H1 (cell line): ENCODE measurements around the gene SRRM4. TPM values are rescaled to one million over a fixed set of nuclear protein-coding genes. Genes with fewer than 3 reads are reported as not detected.

ENCODE experiments used
- CTCF ChIA-PET: fragments of 300-600 bp; sonication (Branson Sonifier 250); formaldehyde crosslinking; loops from one replicate; lab custom pipeline; 2021; ENCODE audit not compliant: partially characterized antibody; lab: Charles Lee
- POLR2A ChIA-PET: fragments of 300-600 bp; sonication (Branson Sonifier 250); formaldehyde crosslinking; loops from one replicate; lab custom pipeline; 2021; ENCODE audit warnings: inconsistent platforms; ENCODE audit not compliant: partially characterized antibody; lab: Charles Lee
- DNase-seq, 2 experiments: peaks; one replicate each; pipeline versions ENCODE4 v3.0.0 to v3.0.0-alpha.2; 2010 to 2022; ENCODE audit warnings: low spot score in 2 of 2, low read depth in 1 of 2, mixed read lengths in 1 of 2
- FAIRE-seq: peaks from 2 replicates; lab custom pipeline; 2011; peaks lifted over from hg19 to GRCh38; lab: Jason Lieb, UNC
- H2AFZ ChIP-seq: 2 replicates; pipeline ENCODE4 v1.8.1; 2012; ENCODE audit warnings: low read length, inconsistent platforms
- H2AK5ac ChIP-seq: 2 replicates; pipeline ENCODE4 v1.6.1; 2013; ENCODE audit warnings: low read depth, low read length
- H2BK120ac ChIP-seq: replicated peaks from 2 replicates; pipeline ENCODE3; 2013; ENCODE audit warnings: low read depth, low read length, inconsistent platforms
- H2BK12ac ChIP-seq: 2 replicates; pipeline ENCODE4 v1.6.1; 2013; ENCODE audit warnings: low read depth, low read length
- H2BK15ac ChIP-seq: 2 replicates; pipeline ENCODE4 v1.6.1; 2013; ENCODE audit warnings: low read length
- H2BK20ac ChIP-seq: 2 replicates; pipeline ENCODE4 v1.6.1; 2013; ENCODE audit warnings: low read length
- H2BK5ac ChIP-seq: 2 replicates; pipeline ENCODE4 v1.6.1; 2013; ENCODE audit warnings: low read depth, low read length
- H3K14ac ChIP-seq: 2 replicates; pipeline ENCODE4 v1.6.1; 2013; ENCODE audit warnings: inconsistent platforms; ENCODE audit not compliant: insufficient read length
- H3K18ac ChIP-seq: 2 replicates; pipeline ENCODE4 v1.6.1; 2013; ENCODE audit warnings: low read length; ENCODE audit errors: extremely low read depth
- H3K23ac ChIP-seq: 2 replicates; pipeline ENCODE4 v1.6.1; 2013; ENCODE audit warnings: inconsistent platforms; ENCODE audit not compliant: insufficient read length
- H3K23me2 ChIP-seq: 2 replicates; pipeline ENCODE4 v1.6.1; 2013; ENCODE audit warnings: low read depth, low read length
- H3K27ac ChIP-seq: 2 replicates; pipeline ENCODE4 v1.6.1; 2011; ENCODE audit warnings: low read depth, low read length, inconsistent platforms
- H3K27me3 ChIP-seq, 4 experiments: replicated peaks in 1 of 4; 1 replicate in 1 of 4; 2 replicates in 3 of 4; pipeline versions ENCODE4 v1.6.1 to v1.8.1; 2011 to 2013; ENCODE audit warnings: low read length in 3 of 4, mild to moderate bottlenecking in 3 of 4, inconsistent platforms in 2 of 4, mixed read lengths in 2 of 4, moderate library complexity in 1 of 4; ENCODE audit not compliant: control insufficient read depth in 3 of 4, insufficient read depth in 3 of 4; ENCODE audit errors: extremely low read depth in 1 of 4
- H3K36me3 ChIP-seq, 4 experiments: 2 replicates each; pipeline versions ENCODE4 v1.6.1 to v1.8.1; 2011 to 2013; ENCODE audit warnings: mild to moderate bottlenecking in 4 of 4, low read length in 3 of 4, moderate library complexity in 2 of 4, control low read depth in 1 of 4, inconsistent platforms in 1 of 4; ENCODE audit not compliant: insufficient read depth in 4 of 4, control insufficient read depth in 2 of 4
- H3K4ac ChIP-seq: replicated peaks from 2 replicates; pipeline ENCODE3; 2013; ENCODE audit warnings: low read length, low read depth, mixed read lengths, inconsistent platforms; ENCODE audit not compliant: insufficient read length
- H3K4me1 ChIP-seq, 4 experiments: replicated peaks in 1 of 4; 1 replicate in 1 of 4; 2 replicates in 3 of 4; pipeline versions ENCODE4 v1.6.1 to v1.8.1; 2011 to 2013; ENCODE audit warnings: low read length in 3 of 4, inconsistent platforms in 2 of 4, mixed read lengths in 1 of 4; ENCODE audit not compliant: insufficient read depth in 4 of 4, control insufficient read depth in 3 of 4
- H3K4me2 ChIP-seq, 2 experiments: 2 replicates each; pipeline versions ENCODE4 v1.6.1 to v1.8.1; 2011 to 2013; ENCODE audit warnings: low read depth in 2 of 2, low read length in 2 of 2, control low read depth in 1 of 2, inconsistent platforms in 1 of 2, mild to moderate bottlenecking in 1 of 2; ENCODE audit not compliant: insufficient read depth in 1 of 2
- H3K4me3 ChIP-seq, 4 experiments: fragments of 200-600, 300-600 bp in 1 of 4; sonication (generic), shearing (Covaris generic), sonication (Bioruptor Twin) in 1 of 4; 2 replicates each; pipeline versions ENCODE4 v1.5.1 to v1.8.1; 2011 to 2016; ENCODE audit warnings: low read length in 4 of 4, low read depth in 3 of 4, control low read depth in 2 of 4, inconsistent platforms in 2 of 4, mild to moderate bottlenecking in 2 of 4, mixed read lengths in 1 of 4, moderate library complexity in 1 of 4; ENCODE audit not compliant: insufficient read depth in 2 of 4; ENCODE audit errors: extremely low read depth in 1 of 4
- H3K56ac ChIP-seq: replicated peaks from 2 replicates; pipeline ENCODE3; 2013; ENCODE audit warnings: low read depth, mild to moderate bottlenecking, mixed read lengths, low read length, inconsistent platforms; ENCODE audit not compliant: insufficient read length
- H3K79me1 ChIP-seq: 2 replicates; pipeline ENCODE4 v1.6.1; 2013; ENCODE audit warnings: low read depth, low read length, control low read depth
- H3K79me2 ChIP-seq, 2 experiments: 2 replicates each; pipeline versions ENCODE4 v1.6.1 to v1.8.1; 2012 to 2013; ENCODE audit warnings: low read length in 2 of 2, mild to moderate bottlenecking in 2 of 2, inconsistent platforms in 1 of 2; ENCODE audit not compliant: insufficient read depth in 2 of 2, control insufficient read depth in 1 of 2
- H3K9ac ChIP-seq, 4 experiments: replicated peaks in 1 of 4; 1 replicate in 1 of 4; 2 replicates in 3 of 4; pipeline versions ENCODE4 v1.6.1 to v1.8.1; 2011 to 2013; ENCODE audit warnings: low read depth in 3 of 4, low read length in 3 of 4, control low read depth in 2 of 4, mild to moderate bottlenecking in 2 of 4, moderate library complexity in 2 of 4, inconsistent platforms in 1 of 4; ENCODE audit errors: extremely low read depth in 1 of 4
- H3K9me3 ChIP-seq, 2 experiments: 2 replicates each; pipeline versions ENCODE4 v1.6.1 to v1.8.1; 2012 to 2013; ENCODE audit warnings: mild to moderate bottlenecking in 2 of 2, moderate library complexity in 2 of 2, control low read depth in 1 of 2, inconsistent platforms in 1 of 2, low read depth in 1 of 2, low read length in 1 of 2, mixed read lengths in 1 of 2; ENCODE audit not compliant: insufficient read depth in 2 of 2
- H4K20me1 ChIP-seq, 2 experiments: replicated peaks in 1 of 2; 2 replicates each; pipeline versions ENCODE3 to v1.8.1; 2011 to 2013; ENCODE audit warnings: inconsistent platforms in 2 of 2, low read length in 2 of 2, mild to moderate bottlenecking in 1 of 2; ENCODE audit not compliant: insufficient read depth in 2 of 2, control insufficient read depth in 1 of 2
- H4K5ac ChIP-seq: 2 replicates; pipeline ENCODE4 v1.6.1; 2013; ENCODE audit warnings: low read length, low read depth, mixed read lengths, inconsistent platforms; ENCODE audit not compliant: insufficient read length
- H4K8ac ChIP-seq: 2 replicates; pipeline ENCODE4 v1.8.0; 2013; ENCODE audit warnings: mild to moderate bottlenecking, moderate library complexity, low read length, inconsistent platforms; ENCODE audit not compliant: insufficient read depth; ENCODE audit errors: extremely low read depth
- H4K91ac ChIP-seq: replicated peaks from 2 replicates; pipeline ENCODE3; 2013; ENCODE audit warnings: low read length, mixed read lengths, inconsistent platforms; ENCODE audit not compliant: insufficient read length
- SIN3A ChIP-seq, 2 experiments: IDR thresholded peaks in 1 of 2; conservative IDR thresholded peaks in 1 of 2; 2 replicates each; pipeline ENCODE4 v1.6.1; 2011 to 2012; ENCODE audit warnings: low read length in 2 of 2, improper control_type of control experiment in 1 of 2, low read depth in 1 of 2, mild to moderate bottlenecking in 1 of 2
- SP1 ChIP-seq: IDR thresholded peaks from 2 replicates; pipeline ENCODE4 v1.6.1; 2011; ENCODE audit warnings: low read depth, low read length
- WGBS, 2 experiments: shearing (Covaris generic) in 1 of 2; methylation state at CpG; one replicate each; pipeline versions ENCODE4 v1.1.6 to v1.1.7; 2013 to 2015; ENCODE audit warnings: low lambda C conversion rate in 2 of 2, mixed read lengths in 2 of 2, inconsistent platforms in 1 of 2, low coverage in 1 of 2, missing lambda C conversion rate in 1 of 2; ENCODE audit not compliant: insufficient replicate concordance in 2 of 2, insufficient coverage in 1 of 2, insufficient read length in 1 of 2; ENCODE audit errors: extremely low coverage in 1 of 2, missing lambda C conversion rate in 1 of 2; 5-methylcytosine and 5-hydroxymethylcytosine counted together
- polyA plus RNA-seq, 7 experiments: library from polyadenylated mRNA; depleted of rRNA in 3 of 7; stranded (reverse) in 5 of 7; unstranded in 2 of 7; fragments of >200 nt in 5 of 7; fragments of 200-250 nt in 2 of 7; gene quantifications; 1 replicate in 5 of 7; 2 replicates in 1 of 7; 4 replicates in 1 of 7; pipeline versions ENCODE4 v1.2.1 to v1.2.3, GENCODE V29; 2011 to 2013; ENCODE audit warnings: missing spikeins in 2 of 7, mixed read lengths in 2 of 7
- total RNA-seq: library from RNA; stranded (reverse); fragmentation: NEBNext Ultra II Directional; extraction: Animal tissue kit (Norgen Biotek cat#: 25700); gene quantifications from 2 replicates; pipeline ENCODE4 v1.2.1, GENCODE V29; 2021

Gene SRRM4
- total and polyA plus RNA-seq, 2 of the 8 experiments (the other 6 are each of a cell fraction or from before 2014, with no cell fraction given) = 0.53 to 1.1 TPM

DNA sequence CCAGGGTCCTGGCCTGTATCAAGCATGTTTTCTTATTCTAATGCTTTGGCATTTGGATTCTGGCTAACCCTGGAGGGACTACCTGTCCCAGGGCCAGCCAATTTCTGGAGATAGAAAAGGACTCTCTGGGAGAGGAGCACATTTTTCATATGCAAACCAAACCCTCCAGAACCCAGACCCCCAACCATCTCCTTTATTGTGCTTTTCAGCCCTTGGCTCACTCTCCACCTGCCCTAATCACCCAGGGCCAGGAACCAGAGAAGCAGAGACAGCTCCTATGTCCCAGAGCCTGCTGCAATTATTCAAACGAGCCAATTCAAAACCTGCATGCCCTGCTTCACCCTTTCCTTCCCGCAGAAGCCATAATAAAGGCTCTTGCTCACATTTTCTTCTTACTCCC, 221.2 kb downstream of the SRRM4 start:
- 0 out of 2 replicates have a peak overlapping the region, but pooled peaks have one; percentile 65 for H2BK12ac ChIP-seq
- H4K20me1 ChIP-seq = no peaks in the 10 kb centered on the region
- CTCF ChIA-PET = interaction anchor here (0.9 to 2.4 kb wide), 7 partner anchors 10 to 241 kb away, joined by 3 to 13 read pairs (median 4); partner anchors contain the start of gene HSPB8
- H3K79me2 ChIP-seq = no peaks in the 10 kb centered on the region
- POLR2A ChIA-PET = interaction anchor here (1.1 to 1.4 kb wide), 3 partner anchors 9 to 28 kb away, joined by 3 read pairs; no protein-coding TSS in a partner anchor
- H3K36me3 ChIP-seq = no peaks in the 10 kb centered on the region
- no peak overlapping the region for H3K23ac ChIP-seq
- H3K56ac ChIP-seq = no peak overlapping the region
- H2AFZ ChIP-seq = no peak overlapping the region
- H3K9me3 ChIP-seq = no peaks in the 10 kb centered on the region
- TF ChIP-seq SP1 (peak; percentile 24; the same call in 1 of the 2 replicates), SIN3A (conservative IDR thresholded peaks at IDR 0.05 in 1 of 2, IDR thresholded peaks at IDR 0.05 in 1 of 2; ENCODE audit: low read depth in 1 of 2, low read length in 2 of 2) (no peak)
- no peak overlapping the region; the same call in 1 of the 2 replicates for H3K27ac ChIP-seq
- no peak overlapping the region for H2BK15ac ChIP-seq
- H3K18ac ChIP-seq = peak overlapping the region; percentile 89
- no peaks in the 10 kb centered on the region for H3K79me1 ChIP-seq
- H4K5ac ChIP-seq = no peak overlapping the region
- no peak overlapping the region for H3K4me3 ChIP-seq
- peak overlapping the region; percentile 89 for H2BK5ac ChIP-seq
- H3K23me2 ChIP-seq = no peaks in the 10 kb centered on the region; the same call in 1 of the 2 replicates
- H3K4ac ChIP-seq = no peak overlapping the region
- no peak overlapping the region for H4K8ac ChIP-seq
- no peak for FAIRE-seq
- no peak overlapping the region for H2AK5ac ChIP-seq
- DNase-seq = peak in 1 of 2 experiments; percentile 62
- no peak overlapping the region for H4K91ac ChIP-seq
- no peak overlapping the region for H3K9ac ChIP-seq
- H3K27me3 ChIP-seq = no peaks in the 10 kb centered on the region
- H2BK120ac ChIP-seq = no peak overlapping the region
- WGBS, 2 experiments = 0% methylated on average over 2 of the region's 2 CpGs; no CpG with 5 or more reads in 1 of the 2 experiments
- H3K4me1 ChIP-seq = peaks cover 12 to 28% (median 23%) of the 10 kb centered on the region in 4 experiments
- peak overlapping the region; percentile 14 to 41; a peak in 3 of 4 replicates for H3K4me2 ChIP-seq
- H3K14ac ChIP-seq = no peak overlapping the region
- H2BK20ac ChIP-seq = 0 out of 2 replicates have a peak overlapping the region, but pooled peaks have one; percentile 62
